Hepatocyte (in vitro differentiated cells): ENCODE results near the gene KCNC4.

Source experiments
- CTCF ChIP-seq: fragments of 200-600 bp; sonication (generic); IDR thresholded peaks from 2 replicates; pipeline ENCODE4 v1.5.1; 2016; ENCODE audit warnings: antibody characterized with exemption, mild to moderate bottlenecking; ENCODE audit not compliant: poor library complexity
- EZH2 ChIP-seq: fragments of 200-600 bp; sonication (generic); IDR thresholded peaks from 2 replicates; pipeline ENCODE4 v1.6.1; 2016; ENCODE audit warnings: antibody characterized with exemption, mild to moderate bottlenecking, borderline replicate concordance
- EZH2phosphoT487 ChIP-seq: fragments of 200-600 bp; sonication (generic); IDR thresholded peaks from one replicate; pipeline ENCODE4 v1.6.1; 2018; ENCODE audit warnings: antibody characterized with exemption, mild to moderate bottlenecking, low read depth, moderate library complexity; ENCODE audit not compliant: unreplicated experiment, severe bottlenecking

- TF ChIP-seq CTCF, result no peak
- no peak for TF ChIP-seq EZH2
- TF ChIP-seq EZH2phosphoT487, result no peak
These were observed at the start of gene KCNC4 for GRCh38 chr1:110209715-110210603.
